A673 (cell line): Measurements from ENCODE around the gene HHLA2.

Experiments used
- EZH2 ChIP-seq: fragments of 200-600 bp; sonication (generic); IDR thresholded peaks from 2 replicates; pipeline ENCODE4 v1.6.1; 2017; ENCODE audit warnings: borderline replicate concordance, low read depth, mild to moderate bottlenecking, mixed read lengths, antibody characterized with exemption, low read length; ENCODE audit not compliant: poor library complexity, severe bottlenecking
- TF ChIP-seq, protein P1 (sequence below): fragments of 300-800, 200-600 bp; sonication (generic); conservative IDR thresholded peaks from 2 replicates; pipeline ENCODE4 v1.5.1; 2017; ENCODE audit warnings: low read depth, mild to moderate bottlenecking, antibody characterized with exemption, low read length, moderate library complexity, mixed read lengths

DNA sequence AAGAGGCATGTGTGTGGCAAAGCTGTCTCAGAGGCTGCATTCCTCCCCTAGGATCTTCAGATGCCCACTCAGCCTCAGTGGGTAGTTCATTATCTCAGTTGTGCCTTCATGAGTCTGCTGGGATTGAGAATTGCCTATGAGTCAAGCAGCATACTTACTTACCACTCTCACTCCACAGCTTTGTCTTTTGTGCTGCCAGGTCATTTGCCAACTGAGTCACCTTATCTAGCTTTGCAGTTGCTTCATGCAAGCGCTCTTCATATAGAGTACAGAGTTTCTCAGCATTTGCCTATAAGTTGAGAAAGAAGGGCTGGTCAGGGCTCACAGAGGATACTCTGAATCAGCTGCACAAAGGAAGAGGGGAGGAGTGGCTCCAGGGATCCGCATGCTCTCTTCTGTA, 124.6 kb downstream of the HHLA2 start:
- TF ChIP-seq, protein P1, sequence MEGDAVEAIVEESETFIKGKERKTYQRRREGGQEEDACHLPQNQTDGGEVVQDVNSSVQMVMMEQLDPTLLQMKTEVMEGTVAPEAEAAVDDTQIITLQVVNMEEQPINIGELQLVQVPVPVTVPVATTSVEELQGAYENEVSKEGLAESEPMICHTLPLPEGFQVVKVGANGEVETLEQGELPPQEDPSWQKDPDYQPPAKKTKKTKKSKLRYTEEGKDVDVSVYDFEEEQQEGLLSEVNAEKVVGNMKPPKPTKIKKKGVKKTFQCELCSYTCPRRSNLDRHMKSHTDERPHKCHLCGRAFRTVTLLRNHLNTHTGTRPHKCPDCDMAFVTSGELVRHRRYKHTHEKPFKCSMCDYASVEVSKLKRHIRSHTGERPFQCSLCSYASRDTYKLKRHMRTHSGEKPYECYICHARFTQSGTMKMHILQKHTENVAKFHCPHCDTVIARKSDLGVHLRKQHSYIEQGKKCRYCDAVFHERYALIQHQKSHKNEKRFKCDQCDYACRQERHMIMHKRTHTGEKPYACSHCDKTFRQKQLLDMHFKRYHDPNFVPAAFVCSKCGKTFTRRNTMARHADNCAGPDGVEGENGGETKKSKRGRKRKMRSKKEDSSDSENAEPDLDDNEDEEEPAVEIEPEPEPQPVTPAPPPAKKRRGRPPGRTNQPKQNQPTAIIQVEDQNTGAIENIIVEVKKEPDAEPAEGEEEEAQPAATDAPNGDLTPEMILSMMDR, result no peak
- TF ChIP-seq EZH2, result no peak
